ENCODE data around the gene MROH2A.
"Not testable (repeated sequence)": the region's sequence is repeated elsewhere in the genome, so short reads cannot be mapped to it uniquely, and the experiment has no call there.

Gene MROH2A, protein sequence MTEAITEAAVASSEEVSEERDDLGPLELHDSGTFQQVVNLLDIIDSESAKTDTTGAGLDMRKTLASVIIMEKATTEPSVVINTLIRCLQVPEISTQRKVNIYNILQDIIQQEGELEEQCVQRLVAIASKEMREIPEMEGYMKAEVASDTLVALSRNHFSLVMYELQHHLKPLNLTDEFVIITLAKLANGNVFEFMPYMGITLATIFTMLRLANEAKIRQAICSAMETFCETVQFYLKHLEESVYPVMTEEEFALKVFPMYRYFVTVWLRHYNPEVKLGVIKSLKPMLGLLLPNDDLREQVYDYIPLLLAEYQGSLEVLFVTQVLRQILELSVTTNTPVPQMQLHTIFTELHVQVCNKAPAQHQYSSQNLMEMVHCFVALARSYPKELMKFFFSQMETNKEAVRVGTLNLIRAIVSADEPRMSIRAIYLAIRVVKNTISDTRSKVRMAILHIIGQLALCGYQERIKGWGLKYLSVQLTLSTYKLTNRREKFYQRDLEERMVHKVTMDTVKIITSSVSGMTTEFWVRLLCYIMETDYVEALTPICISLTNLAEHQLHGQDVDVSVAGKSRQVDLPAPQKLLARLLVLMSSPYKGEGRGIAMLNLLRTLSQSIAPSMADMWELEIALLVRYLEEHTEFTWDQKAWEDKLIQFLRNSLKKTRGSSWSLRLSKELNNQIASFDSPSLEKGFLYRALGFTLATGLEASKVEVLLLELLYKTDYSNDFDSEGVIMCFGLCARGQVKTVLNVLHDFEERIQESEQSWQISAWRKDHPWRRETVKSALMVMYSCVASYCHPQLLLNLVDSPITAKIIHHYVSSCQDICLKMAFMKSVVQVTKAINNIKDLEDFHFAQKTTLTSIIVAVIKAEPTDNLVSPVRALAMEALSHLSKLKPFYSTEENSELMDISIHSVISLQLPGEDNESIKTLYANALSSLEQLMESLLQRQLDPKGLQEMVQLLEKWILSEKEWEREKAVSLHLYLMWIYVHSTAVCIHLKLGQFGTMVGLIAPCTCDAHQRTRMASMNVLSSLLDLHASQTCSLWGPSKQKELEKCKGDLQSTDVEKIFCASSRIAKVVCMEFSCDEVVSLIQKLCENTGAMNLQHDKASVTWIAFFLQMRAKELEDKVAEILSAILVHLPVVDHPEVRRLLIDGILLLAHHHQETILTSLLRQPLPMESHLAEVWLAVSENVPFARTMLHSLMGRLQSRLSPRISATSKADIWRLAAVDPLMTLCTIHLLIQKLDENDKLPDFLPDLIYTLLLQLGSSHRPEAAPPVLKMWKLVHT (N-terminal part only)

DNA sequence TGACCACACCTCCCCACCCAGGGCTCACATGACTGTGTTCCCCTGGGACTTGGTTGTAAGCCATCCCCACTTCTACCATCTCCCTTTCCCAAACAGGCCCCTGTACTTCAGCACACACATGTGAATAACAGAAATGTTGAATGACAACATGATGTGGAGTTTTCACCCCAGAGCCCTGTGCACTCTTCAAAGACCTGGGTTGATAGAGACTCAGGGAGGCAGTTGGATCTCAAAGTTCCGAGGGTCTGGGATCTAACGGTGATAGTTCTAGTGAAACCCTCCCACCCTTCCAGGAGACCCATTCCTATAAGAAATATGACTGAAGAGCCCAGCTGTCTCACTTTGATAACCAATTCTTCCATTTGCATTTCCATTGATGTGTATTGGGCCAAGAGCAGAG lies at the start of gene MROH2A:
Gene MROH2A (plus strand): TSS at position 301 of the 400 bp plus-strand sequence. CDS start 1,029 bp downstream, outside the sequence.
- Histone ChIP-seq H3K36me3 (ENCODE audit: insufficient read depth, low read length) (no peaks in the 10 kb centered on the region), H3K9ac (ENCODE audit: insufficient read length) (no peak within 1 kb of the TSS), H3K27ac (no peak within 1 kb of the TSS), H3K9me3 (ENCODE audit: low read depth, low read length) (no peaks in the 10 kb centered on the region; the same call in 1 of the 2 replicates), H3K4me3 (no peak within 1 kb of the TSS)
- TF ChIP-seq EZH2 (IDR thresholded peaks at IDR 0.05) (no peak), FOXP2 (optimal IDR thresholded peaks at IDR 0.05; ENCODE audit: control extremely low read depth, extremely low read length, insufficient read depth) (no peak), POLR2AphosphoS5 (IDR thresholded peaks at IDR 0.05; ENCODE audit: borderline replicate concordance, low read depth, low read length) (no peak)
- DNase-seq (ENCODE audit: low read depth, low spot score), result no peak

DNA sequence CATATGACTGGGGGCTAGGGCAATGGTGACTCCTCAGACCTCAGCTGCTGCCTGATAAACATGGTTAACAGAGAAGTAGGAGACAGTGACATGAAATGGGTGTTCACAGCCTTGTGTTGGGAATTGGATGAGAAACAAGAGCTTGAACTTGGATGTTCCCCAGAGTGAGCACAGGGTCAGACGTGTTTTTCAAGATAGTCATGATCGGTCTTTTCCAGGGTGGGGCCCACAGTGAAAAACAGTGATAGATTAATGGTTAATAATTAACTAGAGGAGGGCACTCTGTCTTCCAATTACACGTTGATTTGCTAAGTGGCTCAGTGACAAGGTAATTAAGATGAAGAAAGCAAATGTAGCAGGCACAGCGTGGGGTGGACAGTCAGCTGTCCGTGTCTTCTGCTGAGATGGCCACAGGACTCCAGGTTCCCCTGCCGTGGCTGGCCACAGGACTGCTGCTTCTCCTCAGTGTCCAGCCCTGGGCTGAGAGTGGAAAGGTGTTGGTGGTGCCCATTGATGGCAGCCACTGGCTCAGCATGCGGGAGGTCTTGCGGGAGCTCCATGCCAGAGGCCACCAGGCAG lies 49.3 kb upstream of the MROH2A start, which contains the start of gene UGT1A3:
Gene UGT1A3 (plus strand): TSS at position 320 of the 579 bp plus-strand sequence. CDS start 85 bp downstream, at position 405.
- no peak for TF ChIP-seq EZH2 (IDR thresholded peaks at IDR 0.05)
- no peak for TF ChIP-seq FOXP2 (optimal IDR thresholded peaks at IDR 0.05; ENCODE audit: control extremely low read depth, extremely low read length, insufficient read depth)
- no peaks in the 10 kb centered on the region for H3K9me3 ChIP-seq (ENCODE audit: low read depth, low read length)
- H3K9ac ChIP-seq (ENCODE audit: insufficient read length), result no peak within 1 kb of the TSS
- no peaks in the 10 kb centered on the region for H3K36me3 ChIP-seq (ENCODE audit: insufficient read depth, low read length)
- H3K4me3 ChIP-seq, result no peak within 1 kb of the TSS
- DNase-seq (ENCODE audit: low read depth, low spot score), result no peak
- H3K27ac ChIP-seq, result no peak within 1 kb of the TSS

DNA sequence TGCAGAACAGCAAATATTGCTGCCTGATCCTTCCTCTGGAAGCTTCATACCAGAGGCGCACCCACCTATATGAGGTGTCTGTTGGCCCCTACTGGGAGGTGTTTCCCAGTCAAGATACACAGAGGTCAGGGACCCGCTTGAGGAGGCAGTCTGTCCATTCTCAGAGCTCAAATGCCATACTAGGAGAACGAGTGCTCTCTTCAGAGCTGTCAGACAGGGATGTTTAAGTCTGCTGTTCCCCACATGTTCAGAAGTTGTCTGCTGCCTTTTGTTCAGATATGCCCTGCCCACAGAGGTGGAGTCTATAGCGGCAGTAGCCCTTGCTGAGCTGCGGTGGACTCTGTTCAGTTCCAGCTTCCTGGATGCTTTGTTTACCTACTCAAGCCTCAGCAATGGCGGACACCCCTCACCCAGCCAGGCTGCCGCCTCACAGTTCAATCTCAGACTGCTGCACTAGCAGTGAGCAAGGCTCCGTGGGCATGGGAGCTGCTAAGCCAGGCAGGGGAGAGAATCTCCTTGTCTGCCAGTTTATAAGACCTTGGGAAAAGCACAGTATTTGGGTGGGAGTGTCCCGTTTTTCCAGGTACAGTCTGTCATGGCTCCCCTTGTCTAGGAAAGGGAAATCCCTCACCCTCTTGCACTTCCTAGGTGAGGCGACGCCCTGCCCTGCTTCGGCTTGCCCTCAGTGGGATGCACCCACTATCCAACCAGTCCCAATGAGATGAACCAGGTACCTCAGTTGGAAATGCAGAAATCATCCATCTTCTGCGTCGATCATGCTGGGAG lies 41.1 kb upstream of the MROH2A start:
- not testable (repeated sequence) for H3K9me3 ChIP-seq (ENCODE audit: low read depth, low read length); H3K9ac ChIP-seq (ENCODE audit: insufficient read length); H3K4me3 ChIP-seq; H3K27ac ChIP-seq; DNase-seq (ENCODE audit: low read depth, low spot score); H3K36me3 ChIP-seq (ENCODE audit: insufficient read depth, low read length)

DNA sequence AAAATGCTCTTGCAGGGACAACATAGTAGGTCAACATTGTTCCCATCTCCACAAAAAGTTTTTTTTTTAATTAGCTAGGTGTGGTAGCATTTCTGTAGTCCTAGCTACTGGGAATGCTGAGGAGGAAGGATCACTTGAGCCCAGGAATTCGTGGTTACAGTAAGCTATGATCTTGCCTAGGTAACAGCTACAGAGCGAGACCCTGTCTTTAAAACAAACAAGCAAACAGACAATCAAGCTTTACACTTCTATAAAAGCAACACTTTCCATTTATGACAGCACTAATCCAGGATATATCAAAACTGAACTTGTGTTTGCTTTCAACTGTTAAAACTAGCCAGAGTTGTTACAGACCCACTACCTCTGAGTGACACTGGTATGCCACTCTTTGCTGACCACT lies 37.3 kb upstream of the MROH2A start:
- Histone ChIP-seq H3K9ac (ENCODE audit: insufficient read length) (no peak overlapping the region), H3K4me3 (no peak overlapping the region), H3K27ac (no peak overlapping the region), H3K36me3 (ENCODE audit: insufficient read depth, low read length) (no peaks in the 10 kb centered on the region), H3K9me3 (ENCODE audit: low read depth, low read length) (no peaks in the 10 kb centered on the region)
- no peak for DNase-seq (ENCODE audit: low read depth, low spot score)
- TF ChIP-seq FOXP2 (optimal IDR thresholded peaks at IDR 0.05; ENCODE audit: control extremely low read depth, extremely low read length, insufficient read depth) (no peak), EZH2 (IDR thresholded peaks at IDR 0.05) (no peak), POLR2AphosphoS5 (IDR thresholded peaks at IDR 0.05; ENCODE audit: borderline replicate concordance, low read depth, low read length) (no peak)

DNA sequence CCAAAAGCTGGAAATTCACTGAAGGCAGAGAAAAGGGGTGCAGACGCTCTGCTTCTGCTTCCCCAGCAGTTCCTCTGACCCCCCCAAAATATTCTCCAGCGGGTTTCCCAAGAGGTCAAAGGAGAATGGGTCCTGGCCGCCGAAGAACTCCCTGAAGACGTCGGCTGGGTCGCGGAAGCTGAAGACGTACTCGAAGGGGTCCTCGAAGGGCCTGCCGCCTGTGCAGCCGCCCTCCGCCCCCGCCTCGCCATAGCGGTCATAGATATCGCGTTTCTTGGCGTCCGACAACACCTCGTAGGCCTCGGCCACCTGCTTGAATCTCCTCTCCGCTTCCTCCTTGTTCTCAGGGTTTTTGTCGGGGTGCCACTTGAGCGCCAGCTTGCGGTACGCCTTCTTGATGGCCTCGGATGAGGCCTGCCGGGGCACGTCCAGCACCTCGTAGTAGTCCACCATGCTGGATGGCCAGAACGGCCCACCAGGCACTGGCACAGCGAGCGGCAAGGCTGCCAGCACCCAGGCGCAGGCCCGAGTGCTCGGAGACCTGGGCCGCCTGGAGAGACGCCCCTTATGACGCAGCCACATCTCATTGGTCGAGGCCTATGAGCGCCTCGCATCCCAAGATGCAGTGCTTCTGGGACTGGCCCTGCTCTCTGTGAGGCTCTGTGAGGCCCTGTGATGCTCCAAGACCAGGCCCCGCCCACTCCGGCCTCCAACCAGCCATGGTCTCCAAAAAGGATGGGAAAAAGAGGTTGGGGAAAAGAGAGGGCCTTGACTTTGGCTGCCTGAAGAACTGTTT lies 34.5 kb upstream of the MROH2A start:
- H3K36me3 ChIP-seq (ENCODE audit: insufficient read depth, low read length), result no peaks in the 10 kb centered on the region
- H3K9ac ChIP-seq (ENCODE audit: insufficient read length), result no peak overlapping the region
- TF ChIP-seq POLR2AphosphoS5 (IDR thresholded peaks at IDR 0.05; ENCODE audit: borderline replicate concordance, low read depth, low read length) (no peak), FOXP2 (optimal IDR thresholded peaks at IDR 0.05; ENCODE audit: control extremely low read depth, extremely low read length, insufficient read depth) (no peak)
- H3K27ac ChIP-seq, result no peak overlapping the region
- no peak overlapping the region for H3K4me3 ChIP-seq
- DNase-seq (ENCODE audit: low read depth, low spot score), result no peak
- no peaks in the 10 kb centered on the region for H3K9me3 ChIP-seq (ENCODE audit: low read depth, low read length)

DNA sequence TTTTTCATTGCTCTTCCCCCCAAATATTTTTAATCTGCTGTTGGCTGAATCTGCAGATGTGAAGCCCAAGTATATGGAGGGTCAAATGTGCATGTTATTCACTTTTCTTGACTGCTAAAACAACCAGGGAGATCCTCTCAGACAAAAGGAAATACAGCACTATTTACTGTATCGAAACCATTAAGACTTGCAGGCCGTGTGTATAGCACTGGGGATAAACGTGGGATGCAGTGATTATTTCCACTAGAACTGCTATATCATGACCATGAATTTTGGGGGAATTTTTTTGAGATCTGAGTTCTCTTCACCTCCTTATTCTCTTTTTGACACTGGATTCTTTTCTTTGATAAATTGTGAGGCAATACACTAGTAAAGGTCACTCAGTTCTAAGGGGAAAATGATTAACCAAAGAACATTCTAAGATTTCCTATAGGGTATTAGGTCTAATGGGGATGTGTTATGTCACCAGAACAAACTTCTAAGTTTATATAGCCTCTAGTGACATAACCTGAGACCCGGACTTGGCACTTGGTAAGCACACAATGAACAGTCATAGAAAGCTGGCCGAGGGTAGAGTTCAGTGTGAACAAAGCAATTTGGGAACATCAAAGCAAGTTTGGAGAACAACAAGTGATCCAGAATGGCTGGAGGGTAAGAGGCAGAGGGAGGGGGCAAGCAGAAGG lies 32.9 kb upstream of the MROH2A start:
- no peaks in the 10 kb centered on the region for H3K36me3 ChIP-seq (ENCODE audit: insufficient read depth, low read length)
- DNase-seq (ENCODE audit: low read depth, low spot score), result no peak
- TF ChIP-seq EZH2 (IDR thresholded peaks at IDR 0.05), result no peak
- H3K9me3 ChIP-seq (ENCODE audit: low read depth, low read length), result no peaks in the 10 kb centered on the region
- no peak overlapping the region for H3K9ac ChIP-seq (ENCODE audit: insufficient read length)
- H3K27ac ChIP-seq, result no peak overlapping the region
- no peak overlapping the region for H3K4me3 ChIP-seq

DNA sequence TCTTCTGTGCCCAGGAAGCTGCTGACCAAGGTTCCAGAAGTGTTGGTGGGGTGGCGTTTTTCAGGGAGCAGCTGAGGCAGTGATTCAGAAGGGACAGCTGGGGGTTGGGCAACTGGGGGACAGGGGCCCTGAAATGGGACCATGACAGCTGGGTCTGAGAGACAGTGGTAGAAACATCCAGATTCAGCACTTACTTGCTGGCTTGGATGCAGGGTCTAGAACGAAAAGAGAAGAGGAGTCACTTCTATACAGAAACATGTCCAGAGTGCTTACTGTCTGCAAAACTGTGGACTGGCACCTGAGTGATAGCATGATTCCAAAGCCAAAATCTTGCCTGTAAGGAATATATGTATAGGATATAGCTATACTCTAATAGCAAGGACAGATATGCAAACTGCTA lies 32.3 kb upstream of the MROH2A start:
- not testable (repeated sequence) for H3K4me3 ChIP-seq; H3K9ac ChIP-seq (ENCODE audit: insufficient read length); DNase-seq (ENCODE audit: low read depth, low spot score); H3K9me3 ChIP-seq (ENCODE audit: low read depth, low read length); H3K27ac ChIP-seq; H3K36me3 ChIP-seq (ENCODE audit: insufficient read depth, low read length)

Data from SK-N-MC (cell line).